A673 (cell line): ENCODE results near the gene ZC3H8. TPM values are rescaled to one million over a fixed set of nuclear protein-coding genes. Genes with fewer than 3 reads are reported as not detected.
"Not testable (repeated sequence)": the region's sequence is repeated elsewhere in the genome, so short reads cannot be mapped to it uniquely, and the experiment has no call there.

Source experiments
- BruUV-seq: library from RNA; stranded (reverse); fragments of 400-500 nt; replicated peaks from 2 replicates; lab custom pipeline; 2021; lab: Mats Ljungman, UMichigan
- CTCF ChIA-PET: fragments of 300-600 bp; sonication (Branson Sonifier 250); formaldehyde crosslinking; loops from one replicate; lab custom pipeline; 2022; ENCODE audit warnings: antibody characterized with exemption; lab: Charles Lee
- POLR2A ChIA-PET: fragments of 300-600 bp; sonication (Branson Sonifier 250); formaldehyde crosslinking; loops from one replicate; lab custom pipeline; 2022; ENCODE audit warnings: antibody characterized with exemption; ENCODE audit not compliant: low non-redundant PET; lab: Charles Lee
- DNase-seq: peaks from one replicate; pipeline ENCODE4 v3.0.0-alpha.2; 2015; ENCODE audit warnings: low spot score
- H3K27ac ChIP-seq: fragments of 200-600 bp; sonication (generic); 2 replicates; pipeline ENCODE4 v1.5.1; 2016; ENCODE audit warnings: mixed run types, low read depth, mild to moderate bottlenecking, mixed read lengths, antibody characterized with exemption, low read length; ENCODE audit not compliant: poor library complexity, severe bottlenecking
- H3K27me3 ChIP-seq: fragments of 200-600 bp; sonication (generic); replicated peaks from 2 replicates; pipeline ENCODE4 v1.6.1; 2017; ENCODE audit warnings: mixed run types, low read depth, mild to moderate bottlenecking, mixed read lengths, antibody characterized with exemption, low read length; ENCODE audit not compliant: insufficient read depth, poor library complexity
- H3K36me3 ChIP-seq: fragments of 200-600 bp; sonication (generic); 2 replicates; pipeline ENCODE4 v1.6.1; 2016; ENCODE audit warnings: mixed run types, mild to moderate bottlenecking, mixed read lengths, antibody characterized with exemption, low read length; ENCODE audit not compliant: insufficient read depth, poor library complexity, severe bottlenecking
- H3K4me1 ChIP-seq: fragments of 200-600 bp; sonication (generic); 2 replicates; pipeline ENCODE4 v1.6.1; 2017; ENCODE audit warnings: mixed run types, mild to moderate bottlenecking, mixed read lengths, antibody characterized with exemption, low read length; ENCODE audit not compliant: insufficient read depth, poor library complexity, severe bottlenecking
- H3K4me3 ChIP-seq: fragments of 200-600 bp; sonication (generic); 2 replicates; pipeline ENCODE4 v1.5.1; 2016; ENCODE audit warnings: low read depth, mixed run types, mild to moderate bottlenecking, mixed read lengths, low read length; ENCODE audit not compliant: poor library complexity, severe bottlenecking
- H3K9me3 ChIP-seq: fragments of 200-600 bp; sonication (generic); 2 replicates; pipeline ENCODE4 v1.6.1; 2016; ENCODE audit warnings: mixed run types, low read depth, mild to moderate bottlenecking, mixed read lengths, antibody characterized with exemption, low read length; ENCODE audit not compliant: poor library complexity, severe bottlenecking
- EZH2 ChIP-seq: fragments of 200-600 bp; sonication (generic); IDR thresholded peaks from 2 replicates; pipeline ENCODE4 v1.6.1; 2017; ENCODE audit warnings: borderline replicate concordance, low read depth, mild to moderate bottlenecking, mixed read lengths, antibody characterized with exemption, low read length; ENCODE audit not compliant: poor library complexity, severe bottlenecking
- intact Hi-C: fragments of 100-400 bp; cut with micrococcal nuclease; formaldehyde crosslinking; loops from one replicate; pipeline ENCODE4 v1.10.0; 2022; ENCODE audit not compliant: unreplicated experiment
- total RNA-seq: library from RNA; stranded (reverse); gene quantifications from 2 replicates; pipeline ENCODE4 v1.2.3, GENCODE V29; 2021
- TF ChIP-seq, protein P1 (sequence below): fragments of 300-800, 200-600 bp; sonication (generic); conservative IDR thresholded peaks from 2 replicates; pipeline ENCODE4 v1.5.1; 2017; ENCODE audit warnings: low read depth, mild to moderate bottlenecking, antibody characterized with exemption, low read length, moderate library complexity, mixed read lengths

Gene ZC3H8
- total RNA-seq, 1 experiment from 2014 or later, result 23.2 TPM

DNA sequence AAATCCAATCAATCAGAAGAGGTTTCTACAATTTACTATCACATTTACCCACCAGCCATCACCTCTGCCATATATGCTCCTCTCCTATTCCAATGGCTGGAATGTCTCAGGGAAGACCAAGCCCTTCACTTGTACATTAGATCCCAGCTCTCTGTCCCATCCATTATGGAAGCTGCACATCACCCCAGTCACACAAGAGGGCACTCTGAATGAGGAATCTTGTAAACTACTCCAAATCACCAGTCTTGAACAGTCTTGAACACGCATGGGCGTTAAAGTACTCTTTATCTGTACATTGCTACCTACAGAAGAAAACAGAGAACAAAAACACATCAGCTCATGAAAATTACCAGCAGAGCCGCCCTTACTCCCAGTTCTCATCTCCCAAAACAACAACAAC is 38.7 kb downstream of the ZC3H8 start:
- Histone ChIP-seq H3K9me3 (peaks cover 12% of the 10 kb centered on the region), H3K4me1 (no peaks in the 10 kb centered on the region), H3K27ac (no peak overlapping the region), H3K4me3 (no peak overlapping the region), H3K36me3 (peaks cover 13% of the 10 kb centered on the region), H3K27me3 (no peaks in the 10 kb centered on the region)
- ChIA-PET POLR2A (no interaction called here), CTCF (interaction anchor here (0.6 kb wide), 1 partner anchor 56 kb away, joined by 4 read pairs; no protein-coding TSS in a partner anchor)
- intact Hi-C loops, result no loop called here
- DNase-seq, result peak; percentile 53
- TF ChIP-seq, protein P1, sequence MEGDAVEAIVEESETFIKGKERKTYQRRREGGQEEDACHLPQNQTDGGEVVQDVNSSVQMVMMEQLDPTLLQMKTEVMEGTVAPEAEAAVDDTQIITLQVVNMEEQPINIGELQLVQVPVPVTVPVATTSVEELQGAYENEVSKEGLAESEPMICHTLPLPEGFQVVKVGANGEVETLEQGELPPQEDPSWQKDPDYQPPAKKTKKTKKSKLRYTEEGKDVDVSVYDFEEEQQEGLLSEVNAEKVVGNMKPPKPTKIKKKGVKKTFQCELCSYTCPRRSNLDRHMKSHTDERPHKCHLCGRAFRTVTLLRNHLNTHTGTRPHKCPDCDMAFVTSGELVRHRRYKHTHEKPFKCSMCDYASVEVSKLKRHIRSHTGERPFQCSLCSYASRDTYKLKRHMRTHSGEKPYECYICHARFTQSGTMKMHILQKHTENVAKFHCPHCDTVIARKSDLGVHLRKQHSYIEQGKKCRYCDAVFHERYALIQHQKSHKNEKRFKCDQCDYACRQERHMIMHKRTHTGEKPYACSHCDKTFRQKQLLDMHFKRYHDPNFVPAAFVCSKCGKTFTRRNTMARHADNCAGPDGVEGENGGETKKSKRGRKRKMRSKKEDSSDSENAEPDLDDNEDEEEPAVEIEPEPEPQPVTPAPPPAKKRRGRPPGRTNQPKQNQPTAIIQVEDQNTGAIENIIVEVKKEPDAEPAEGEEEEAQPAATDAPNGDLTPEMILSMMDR, result peak; percentile 56
- no peak for TF ChIP-seq EZH2
- BruUV-seq, result TSS peak; percentile 37

DNA sequence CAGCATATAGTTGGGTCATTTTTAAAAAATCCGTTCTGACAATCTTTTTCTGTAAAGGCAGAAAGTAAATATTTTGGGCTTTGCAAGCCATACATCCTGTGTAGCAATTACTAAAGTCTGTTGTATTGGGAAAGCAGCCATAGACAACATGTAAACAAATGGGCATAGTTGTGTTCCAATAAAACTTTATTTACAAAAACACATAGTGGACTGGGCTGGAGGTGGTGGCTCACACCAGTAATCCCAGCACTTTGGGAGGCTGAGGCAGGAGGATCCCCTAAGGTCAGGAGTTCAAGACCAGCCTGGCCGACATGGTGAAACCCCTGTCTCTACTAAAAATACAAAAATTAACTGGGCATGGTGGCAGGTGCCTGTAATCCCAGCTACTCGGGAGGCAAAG is 46.9 kb downstream of the ZC3H8 start:
- H3K36me3 ChIP-seq, intact Hi-C loops, H3K4me1 ChIP-seq, CTCF ChIA-PET, H3K27ac ChIP-seq, H3K27me3 ChIP-seq, H3K4me3 ChIP-seq, BruUV-seq, POLR2A ChIA-PET, DNase-seq: not testable (repeated sequence)
- peaks cover 16% of the 10 kb centered on the region for H3K9me3 ChIP-seq

DNA sequence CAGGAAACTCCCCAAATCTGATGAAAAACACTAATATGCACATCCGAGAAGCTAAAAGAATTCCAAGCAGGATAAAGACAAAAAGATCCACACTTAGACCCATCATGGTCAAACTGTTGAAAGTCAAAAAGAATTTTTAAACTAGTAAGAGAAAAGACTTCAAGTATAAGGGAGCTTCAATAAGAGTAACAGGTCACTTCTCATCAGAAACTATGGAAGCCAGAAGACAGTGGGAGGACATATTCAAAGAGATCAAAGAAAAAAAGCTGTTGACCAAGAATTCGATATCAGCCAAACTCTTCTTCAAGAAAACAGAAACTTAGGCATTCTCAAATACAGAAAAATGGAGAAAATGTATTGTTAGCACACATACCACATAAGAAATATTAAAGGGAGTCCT is 50.4 kb downstream of the ZC3H8 start:
- CTCF ChIA-PET, result interaction anchor here (0.6 kb wide), 1 partner anchor 55 kb away, joined by 4 read pairs; no protein-coding TSS in a partner anchor
- no peak overlapping the region for H3K27ac ChIP-seq
- BruUV-seq, result no TSS peak
- no peaks in the 10 kb centered on the region for H3K36me3 ChIP-seq
- no peaks in the 10 kb centered on the region for H3K27me3 ChIP-seq
- no peaks in the 10 kb centered on the region for H3K4me1 ChIP-seq
- DNase-seq, result peak; percentile 17
- POLR2A ChIA-PET, result no interaction called here
- intact Hi-C loops, result no loop called here
- TF ChIP-seq, protein P1, result no peak
- no peak for TF ChIP-seq EZH2
- H3K9me3 ChIP-seq, result peaks cover 19% of the 10 kb centered on the region
- H3K4me3 ChIP-seq, result no peak overlapping the region

DNA sequence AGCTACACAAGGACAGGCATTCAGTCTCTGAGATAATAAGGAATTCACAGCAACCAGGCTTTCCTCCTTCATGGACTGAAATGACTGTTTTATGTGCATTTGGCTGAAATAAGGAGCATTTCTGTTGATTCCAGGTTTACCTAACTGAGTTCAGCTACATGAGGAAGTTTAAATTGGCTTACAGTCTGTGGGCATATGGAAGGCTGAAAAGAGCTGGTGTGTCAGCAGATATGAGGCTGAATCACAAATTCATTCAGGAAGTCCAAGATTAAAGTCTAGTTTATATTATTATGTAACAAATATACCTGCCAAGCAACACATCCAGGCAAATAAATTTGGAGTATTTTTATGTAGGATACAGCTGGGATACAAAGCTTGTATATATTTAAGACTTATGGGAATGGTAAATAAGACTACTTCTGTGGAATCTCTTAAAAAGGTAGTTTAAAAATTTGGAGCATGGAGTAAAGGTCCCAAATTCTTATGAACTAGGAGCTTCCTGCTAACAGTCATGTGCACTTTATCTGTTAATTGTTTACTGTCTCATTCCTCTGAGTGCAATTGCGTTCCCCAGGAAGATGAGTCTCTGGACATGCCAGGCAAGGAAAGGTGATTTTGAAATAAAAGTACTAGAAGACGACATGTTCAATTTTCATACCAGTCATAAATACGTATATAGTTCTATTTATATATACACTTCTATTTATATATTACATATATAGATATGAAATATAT is 53.0 kb downstream of the ZC3H8 start:
- H3K9me3 ChIP-seq, result peaks cover 19% of the 10 kb centered on the region
- TF ChIP-seq, protein P1, result no peak
- TF ChIP-seq EZH2, result no peak
- CTCF ChIA-PET, result no interaction called here
- intact Hi-C loops, result no loop called here
- no peaks in the 10 kb centered on the region for H3K4me1 ChIP-seq
- H3K4me3 ChIP-seq, result no peak overlapping the region
- no peaks in the 10 kb centered on the region for H3K27me3 ChIP-seq
- no TSS peak for BruUV-seq
- no peak overlapping the region for H3K27ac ChIP-seq
- DNase-seq, result no peak
- POLR2A ChIA-PET, result no interaction called here
- H3K36me3 ChIP-seq, result no peaks in the 10 kb centered on the region
